HEK293 (cell line): ENCODE data around the gene OR10R2.

ENCODE experiments used
- HOXA7 ChIP-seq: sonication (generic); formaldehyde crosslinking; IDR thresholded peaks from 2 replicates; pipeline ENCODE4 v1.8.1; 2022; ENCODE audit warnings: missing genetic modification reagents, borderline replicate concordance
- ZNF274 ChIP-seq, 2 experiments: fragments of 200-500 bp in 1 of 2; fragments of 450-650 bp in 1 of 2; sonication (Bioruptor generic) in 1 of 2; formaldehyde crosslinking in 1 of 2; IDR thresholded peaks; 2 replicates each; pipeline versions ENCODE4 v1.5.1 to v1.6.1; 2014 to 2016; ENCODE audit warnings: borderline replicate concordance in 1 of 2, inconsistent platforms in 1 of 2, low read length in 1 of 2, missing biosample characterization in 1 of 2, missing genetic modification characterization in 1 of 2
- ZNF558 ChIP-seq: fragments of 450-650 bp; formaldehyde crosslinking; IDR thresholded peaks from 2 replicates; pipeline ENCODE4 v1.5.1; 2016; ENCODE audit warnings: missing biosample characterization, missing genetic modification characterization
- ZNF830 ChIP-seq: fragments of 450-650 bp; IDR thresholded peaks from 2 replicates; pipeline ENCODE4 v1.5.0; 2018; ENCODE audit warnings: missing biosample characterization, missing genetic modification characterization, low read depth, mild to moderate bottlenecking, moderate library complexity
- TF ChIP-seq, protein P1 (sequence below): fragments of 450-650 bp; formaldehyde crosslinking; IDR thresholded peaks from 2 replicates; pipeline ENCODE4 v1.5.1; 2017; ENCODE audit warnings: missing biosample characterization, missing genetic modification characterization
- TF ChIP-seq, protein P2 (sequence below): fragments of 450-650 bp; formaldehyde crosslinking; IDR thresholded peaks from 2 replicates; pipeline ENCODE4 v1.5.1; 2016; ENCODE audit warnings: missing biosample characterization, missing genetic modification characterization
- TF ChIP-seq, protein P3 (sequence below): fragments of 450-650 bp; formaldehyde crosslinking; IDR thresholded peaks from 2 replicates; pipeline ENCODE4 v1.5.1; 2016; ENCODE audit warnings: missing biosample characterization, missing genetic modification characterization

GRCh38 chr1:158521666-158522058 lies 49.6 kb downstream of the OR10R2 start:
- TF ChIP-seq ZNF830 = no peak
- TF ChIP-seq, protein P1, sequence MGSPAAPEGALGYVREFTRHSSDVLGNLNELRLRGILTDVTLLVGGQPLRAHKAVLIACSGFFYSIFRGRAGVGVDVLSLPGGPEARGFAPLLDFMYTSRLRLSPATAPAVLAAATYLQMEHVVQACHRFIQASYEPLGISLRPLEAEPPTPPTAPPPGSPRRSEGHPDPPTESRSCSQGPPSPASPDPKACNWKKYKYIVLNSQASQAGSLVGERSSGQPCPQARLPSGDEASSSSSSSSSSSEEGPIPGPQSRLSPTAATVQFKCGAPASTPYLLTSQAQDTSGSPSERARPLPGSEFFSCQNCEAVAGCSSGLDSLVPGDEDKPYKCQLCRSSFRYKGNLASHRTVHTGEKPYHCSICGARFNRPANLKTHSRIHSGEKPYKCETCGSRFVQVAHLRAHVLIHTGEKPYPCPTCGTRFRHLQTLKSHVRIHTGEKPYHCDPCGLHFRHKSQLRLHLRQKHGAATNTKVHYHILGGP (tag by site-specific recombination) = no peak
- TF ChIP-seq ZNF274 (IDR thresholded peaks at IDR 0.05; ENCODE audit: low read length) = no peak
- TF ChIP-seq ZNF274 (tag by site-specific recombination; IDR thresholded peaks at IDR 0.05; ENCODE audit: borderline replicate concordance) = no peak
- TF ChIP-seq, protein P2, sequence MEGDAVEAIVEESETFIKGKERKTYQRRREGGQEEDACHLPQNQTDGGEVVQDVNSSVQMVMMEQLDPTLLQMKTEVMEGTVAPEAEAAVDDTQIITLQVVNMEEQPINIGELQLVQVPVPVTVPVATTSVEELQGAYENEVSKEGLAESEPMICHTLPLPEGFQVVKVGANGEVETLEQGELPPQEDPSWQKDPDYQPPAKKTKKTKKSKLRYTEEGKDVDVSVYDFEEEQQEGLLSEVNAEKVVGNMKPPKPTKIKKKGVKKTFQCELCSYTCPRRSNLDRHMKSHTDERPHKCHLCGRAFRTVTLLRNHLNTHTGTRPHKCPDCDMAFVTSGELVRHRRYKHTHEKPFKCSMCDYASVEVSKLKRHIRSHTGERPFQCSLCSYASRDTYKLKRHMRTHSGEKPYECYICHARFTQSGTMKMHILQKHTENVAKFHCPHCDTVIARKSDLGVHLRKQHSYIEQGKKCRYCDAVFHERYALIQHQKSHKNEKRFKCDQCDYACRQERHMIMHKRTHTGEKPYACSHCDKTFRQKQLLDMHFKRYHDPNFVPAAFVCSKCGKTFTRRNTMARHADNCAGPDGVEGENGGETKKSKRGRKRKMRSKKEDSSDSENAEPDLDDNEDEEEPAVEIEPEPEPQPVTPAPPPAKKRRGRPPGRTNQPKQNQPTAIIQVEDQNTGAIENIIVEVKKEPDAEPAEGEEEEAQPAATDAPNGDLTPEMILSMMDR (tag by site-specific recombination) = no peak
- TF ChIP-seq, protein P3, sequence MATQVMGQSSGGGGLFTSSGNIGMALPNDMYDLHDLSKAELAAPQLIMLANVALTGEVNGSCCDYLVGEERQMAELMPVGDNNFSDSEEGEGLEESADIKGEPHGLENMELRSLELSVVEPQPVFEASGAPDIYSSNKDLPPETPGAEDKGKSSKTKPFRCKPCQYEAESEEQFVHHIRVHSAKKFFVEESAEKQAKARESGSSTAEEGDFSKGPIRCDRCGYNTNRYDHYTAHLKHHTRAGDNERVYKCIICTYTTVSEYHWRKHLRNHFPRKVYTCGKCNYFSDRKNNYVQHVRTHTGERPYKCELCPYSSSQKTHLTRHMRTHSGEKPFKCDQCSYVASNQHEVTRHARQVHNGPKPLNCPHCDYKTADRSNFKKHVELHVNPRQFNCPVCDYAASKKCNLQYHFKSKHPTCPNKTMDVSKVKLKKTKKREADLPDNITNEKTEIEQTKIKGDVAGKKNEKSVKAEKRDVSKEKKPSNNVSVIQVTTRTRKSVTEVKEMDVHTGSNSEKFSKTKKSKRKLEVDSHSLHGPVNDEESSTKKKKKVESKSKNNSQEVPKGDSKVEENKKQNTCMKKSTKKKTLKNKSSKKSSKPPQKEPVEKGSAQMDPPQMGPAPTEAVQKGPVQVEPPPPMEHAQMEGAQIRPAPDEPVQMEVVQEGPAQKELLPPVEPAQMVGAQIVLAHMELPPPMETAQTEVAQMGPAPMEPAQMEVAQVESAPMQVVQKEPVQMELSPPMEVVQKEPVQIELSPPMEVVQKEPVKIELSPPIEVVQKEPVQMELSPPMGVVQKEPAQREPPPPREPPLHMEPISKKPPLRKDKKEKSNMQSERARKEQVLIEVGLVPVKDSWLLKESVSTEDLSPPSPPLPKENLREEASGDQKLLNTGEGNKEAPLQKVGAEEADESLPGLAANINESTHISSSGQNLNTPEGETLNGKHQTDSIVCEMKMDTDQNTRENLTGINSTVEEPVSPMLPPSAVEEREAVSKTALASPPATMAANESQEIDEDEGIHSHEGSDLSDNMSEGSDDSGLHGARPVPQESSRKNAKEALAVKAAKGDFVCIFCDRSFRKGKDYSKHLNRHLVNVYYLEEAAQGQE (tag by site-specific recombination) = no peak
- TF ChIP-seq HOXA7 = no peak
- no peak for TF ChIP-seq ZNF558 (tag by site-specific recombination)
